ENCODE results near the gene ATP8A2.
"Not testable (repeated sequence)": the region's sequence is repeated elsewhere in the genome, so short reads cannot be mapped to it uniquely, and the experiment has no call there.

The ATP8A2 gene

GRCh38 chr13:26053418-26053980, 681.7 kb downstream of the ATP8A2 start:
- no peak overlapping the region for H3K4me3 ChIP-seq (ENCODE audit: low read depth, low read length)
- TF ChIP-seq CTCF (IDR thresholded peaks at IDR 0.05; ENCODE audit: low read depth, low read length) = no peak

GRCh38 chr13:26054896-26055295, 683.1 kb downstream of the ATP8A2 start:
- no peak for TF ChIP-seq CTCF (IDR thresholded peaks at IDR 0.05; ENCODE audit: low read depth, low read length)
- no peak overlapping the region for H3K4me3 ChIP-seq (ENCODE audit: low read depth, low read length)

GRCh38 chr13:26058704-26059103, 686.9 kb downstream of the ATP8A2 start:
- H3K4me3 ChIP-seq (ENCODE audit: low read depth, low read length) = no peak overlapping the region
- no peak for TF ChIP-seq CTCF (IDR thresholded peaks at IDR 0.05; ENCODE audit: low read depth, low read length)

GRCh38 chr13:26060357-26060756, 688.6 kb downstream of the ATP8A2 start:
- H3K4me3 ChIP-seq (ENCODE audit: low read depth, low read length) = no peak overlapping the region
- no peak for TF ChIP-seq CTCF (IDR thresholded peaks at IDR 0.05; ENCODE audit: low read depth, low read length)

- no peak overlapping the region for H3K4me3 ChIP-seq (ENCODE audit: low read depth, low read length)
- TF ChIP-seq CTCF (IDR thresholded peaks at IDR 0.05; ENCODE audit: low read depth, low read length) = no peak
Observed at GRCh38 chr13:26061256-26061655, 689.5 kb downstream of the ATP8A2 start.

- H3K4me3 ChIP-seq (ENCODE audit: low read depth, low read length) = no peak overlapping the region
- no peak for TF ChIP-seq CTCF (IDR thresholded peaks at IDR 0.05; ENCODE audit: low read depth, low read length)
Observed at GRCh38 chr13:26061947-26062346, 690.2 kb downstream of the ATP8A2 start.

GRCh38 chr13:26062853-26063444, 691.2 kb downstream of the ATP8A2 start:
- TF ChIP-seq CTCF (IDR thresholded peaks at IDR 0.05; ENCODE audit: low read depth, low read length) = 0 out of 2 replicates have a peak, but pooled peaks have one; percentile 14
- H3K4me3 ChIP-seq (ENCODE audit: low read depth, low read length) = no peak overlapping the region

- not testable (repeated sequence) for H3K4me3 ChIP-seq (ENCODE audit: low read depth, low read length)
Observed at GRCh38 chr13:26066492-26066891, 694.7 kb downstream of the ATP8A2 start.

Data from WI38 (cell line).